Gastroesophageal sphincter (tissue), 3 donors: ENCODE measurements around the gene INSYN1.

Experiments
- EP300 ChIP-seq: sonication (generic); formaldehyde crosslinking; IDR thresholded peaks from one replicate; pipeline ENCODE4 v1.6.1; 2017; ENCODE audit warnings: antibody characterized with exemption, mild to moderate bottlenecking
- POLR2A ChIP-seq, 2 donors: fragments of 450-650 bp; IDR thresholded peaks; one replicate each; pipeline ENCODE4 v1.6.1; 2017; ENCODE audit warnings: antibody characterized with exemption in 2 of 2, mild to moderate bottlenecking in 2 of 2, moderate library complexity in 1 of 2
- POLR2AphosphoS5 ChIP-seq: sonication (generic); formaldehyde crosslinking; IDR thresholded peaks from one replicate; pipeline ENCODE4 v1.6.1; 2017; ENCODE audit warnings: antibody characterized with exemption
- TF ChIP-seq, protein P1 (sequence below), 4 experiments: fragments of 200-600 bp in 2 of 4; fragments of 450-650 bp in 2 of 4; sonication (generic) in 1 of 4; IDR thresholded peaks; one replicate each; pipeline ENCODE4 v1.5.1; 2017 to 2019; ENCODE audit warnings: antibody characterized with exemption in 4 of 4, mild to moderate bottlenecking in 2 of 4, moderate library complexity in 2 of 4

- TF ChIP-seq, protein P1, sequence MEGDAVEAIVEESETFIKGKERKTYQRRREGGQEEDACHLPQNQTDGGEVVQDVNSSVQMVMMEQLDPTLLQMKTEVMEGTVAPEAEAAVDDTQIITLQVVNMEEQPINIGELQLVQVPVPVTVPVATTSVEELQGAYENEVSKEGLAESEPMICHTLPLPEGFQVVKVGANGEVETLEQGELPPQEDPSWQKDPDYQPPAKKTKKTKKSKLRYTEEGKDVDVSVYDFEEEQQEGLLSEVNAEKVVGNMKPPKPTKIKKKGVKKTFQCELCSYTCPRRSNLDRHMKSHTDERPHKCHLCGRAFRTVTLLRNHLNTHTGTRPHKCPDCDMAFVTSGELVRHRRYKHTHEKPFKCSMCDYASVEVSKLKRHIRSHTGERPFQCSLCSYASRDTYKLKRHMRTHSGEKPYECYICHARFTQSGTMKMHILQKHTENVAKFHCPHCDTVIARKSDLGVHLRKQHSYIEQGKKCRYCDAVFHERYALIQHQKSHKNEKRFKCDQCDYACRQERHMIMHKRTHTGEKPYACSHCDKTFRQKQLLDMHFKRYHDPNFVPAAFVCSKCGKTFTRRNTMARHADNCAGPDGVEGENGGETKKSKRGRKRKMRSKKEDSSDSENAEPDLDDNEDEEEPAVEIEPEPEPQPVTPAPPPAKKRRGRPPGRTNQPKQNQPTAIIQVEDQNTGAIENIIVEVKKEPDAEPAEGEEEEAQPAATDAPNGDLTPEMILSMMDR (IDR thresholded peaks at IDR 0.05): peak; percentile 87 to 98 (median 92)
- TF ChIP-seq POLR2A (IDR thresholded peaks at IDR 0.05): no peak
- TF ChIP-seq POLR2AphosphoS5: no peak
- no peak for TF ChIP-seq EP300
Measured at GRCh38 chr15:73700041-73700842, 52.9 kb downstream of the INSYN1 start.
